ENCODE data around the gene LCLAT1. TPM values are rescaled to one million over a fixed set of nuclear protein-coding genes. Genes with fewer than 3 reads are reported as not detected.

LCLAT1 gene
- total RNA-seq, 1 experiment from 2014 or later = 32.9 TPM

DNA sequence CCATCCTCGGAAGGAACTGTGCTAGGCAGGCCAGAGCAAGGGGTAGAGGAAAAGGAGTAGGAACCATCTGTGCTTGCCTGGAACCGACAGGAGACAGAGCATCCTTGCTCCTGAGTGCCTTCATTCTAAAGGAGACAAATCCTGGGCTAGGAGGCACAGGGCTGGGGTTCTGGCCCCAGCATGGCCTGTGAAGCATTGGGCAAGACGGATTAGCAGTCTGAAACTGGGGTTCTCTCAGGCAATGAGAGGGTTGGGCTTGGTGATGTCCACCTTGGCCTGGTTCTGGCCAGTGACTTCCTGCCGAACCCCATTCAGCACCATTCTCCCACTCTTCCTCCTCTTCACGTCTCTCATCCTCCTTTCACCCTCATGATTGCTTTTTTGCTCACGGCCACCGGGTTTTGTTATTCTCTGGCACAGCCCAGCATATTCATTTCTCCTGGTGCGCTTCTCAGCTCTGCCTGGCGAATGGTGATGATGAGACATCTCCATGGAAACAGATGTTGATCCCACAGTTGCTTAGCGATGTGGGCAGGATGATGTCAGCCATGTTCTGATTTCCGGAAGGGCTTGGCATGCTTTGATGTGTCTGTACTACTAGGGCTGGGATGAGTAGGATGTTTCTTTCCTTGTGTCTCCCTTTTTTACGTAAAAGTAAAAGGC is 232.5 kb downstream of the LCLAT1 start:
- H3K27me3 Mint-ChIP-seq (ENCODE audit: low read depth) = no peaks in the 10 kb centered on the region; the same call in 1 of the 2 replicates
- Histone ChIP-seq H4K91ac (ENCODE audit: insufficient read length, low read depth, low read length) (no peak overlapping the region), H2BK15ac (ENCODE audit: low read depth, low read length) (no peak overlapping the region), H2AK5ac (ENCODE audit: insufficient read length, low read length) (no peak overlapping the region), H3T11ph (ENCODE audit: low read length) (no peak overlapping the region), H3K9me3 (ENCODE audit: control insufficient read depth, low read depth, low read length) (no peaks in the 10 kb centered on the region), H3K56ac (ENCODE audit: insufficient read length, low read depth, low read length) (no peak overlapping the region), H3K27ac (ENCODE audit: insufficient read length, low read depth, low read length) (no peak overlapping the region), H3K9ac (ENCODE audit: extremely low read depth, insufficient read length, low read length) (no peak overlapping the region), H3K79me1 (ENCODE audit: insufficient read depth, low read depth, low read length, poor library complexity, severe bottlenecking) (no peaks in the 10 kb centered on the region), H2BK120ac (ENCODE audit: low read depth, low read length, poor library complexity, severe bottlenecking) (no peak overlapping the region), H3K18ac (ENCODE audit: insufficient read length, low read depth, low read length) (no peak overlapping the region), H4K20me1 (ENCODE audit: control insufficient read depth, insufficient read depth, insufficient read length) (no peaks in the 10 kb centered on the region), H3K79me2 (ENCODE audit: insufficient read depth, low read length) (no peaks in the 10 kb centered on the region), H3K27me3 (ENCODE audit: insufficient read depth, low read length) (no peaks in the 10 kb centered on the region), H3K4me2 (ENCODE audit: insufficient read depth, insufficient read length, low read length) (no peak overlapping the region), H3K14ac (ENCODE audit: insufficient read depth, low read length) (no peak overlapping the region), H2BK12ac (ENCODE audit: insufficient read length, low read depth, low read length) (no peak overlapping the region), H3K23ac (ENCODE audit: insufficient read length, low read depth, low read length) (no peak overlapping the region), H3K4ac (ENCODE audit: low read depth, low read length) (no peak overlapping the region), H3K4me1 (ENCODE audit: insufficient read depth, low read length) (no peaks in the 10 kb centered on the region), H2BK5ac (ENCODE audit: insufficient read length, low read length) (no peak overlapping the region), H4K5ac (ENCODE audit: insufficient read length, low read depth, low read length) (no peak overlapping the region), H2BK20ac (ENCODE audit: low read depth, low read length, poor library complexity, severe bottlenecking) (no peak overlapping the region), H3K23me2 (ENCODE audit: insufficient read length, low read depth, low read length, poor library complexity, severe bottlenecking) (no peaks in the 10 kb centered on the region), H4K8ac (replicated peaks; ENCODE audit: insufficient read length, low read depth, low read length) (no peak overlapping the region), H2AFZ (ENCODE audit: low read length) (no peak overlapping the region)
- H3K27ac Mint-ChIP-seq = peak overlapping the region in 1 of 3 experiments; percentile 20; a peak in 2 of 7 replicates
- TF ChIP-seq, protein P1, sequence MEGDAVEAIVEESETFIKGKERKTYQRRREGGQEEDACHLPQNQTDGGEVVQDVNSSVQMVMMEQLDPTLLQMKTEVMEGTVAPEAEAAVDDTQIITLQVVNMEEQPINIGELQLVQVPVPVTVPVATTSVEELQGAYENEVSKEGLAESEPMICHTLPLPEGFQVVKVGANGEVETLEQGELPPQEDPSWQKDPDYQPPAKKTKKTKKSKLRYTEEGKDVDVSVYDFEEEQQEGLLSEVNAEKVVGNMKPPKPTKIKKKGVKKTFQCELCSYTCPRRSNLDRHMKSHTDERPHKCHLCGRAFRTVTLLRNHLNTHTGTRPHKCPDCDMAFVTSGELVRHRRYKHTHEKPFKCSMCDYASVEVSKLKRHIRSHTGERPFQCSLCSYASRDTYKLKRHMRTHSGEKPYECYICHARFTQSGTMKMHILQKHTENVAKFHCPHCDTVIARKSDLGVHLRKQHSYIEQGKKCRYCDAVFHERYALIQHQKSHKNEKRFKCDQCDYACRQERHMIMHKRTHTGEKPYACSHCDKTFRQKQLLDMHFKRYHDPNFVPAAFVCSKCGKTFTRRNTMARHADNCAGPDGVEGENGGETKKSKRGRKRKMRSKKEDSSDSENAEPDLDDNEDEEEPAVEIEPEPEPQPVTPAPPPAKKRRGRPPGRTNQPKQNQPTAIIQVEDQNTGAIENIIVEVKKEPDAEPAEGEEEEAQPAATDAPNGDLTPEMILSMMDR (conservative IDR thresholded peaks at IDR 0.05) = no peak
- H3K36me3 Mint-ChIP-seq (ENCODE audit: insufficient read depth in 1 of 3, low read depth in 3 of 3) = no peaks in the 10 kb centered on the region; a peak in 1 of 7 replicates
- H3K4me1 Mint-ChIP-seq = no peaks in the 10 kb centered on the region; a peak in 3 of 4 replicates
- H3K4me3 Mint-ChIP-seq = no peak overlapping the region
- no CpG with 5 or more reads among the region's 12 CpGs for WGBS (ENCODE audit: extremely low coverage, insufficient read length, low lambda C conversion rate)
- no peaks in the 10 kb centered on the region for H3K9me3 Mint-ChIP-seq
- DNase-seq = no peak

Measured in H9 (cell line).